GM18861 (cell line): ENCODE data around the gene AQP2.

ENCODE experiments used
- ATAC-seq: cut with Tn5 transposase; IDR thresholded peaks from one replicate; pipeline ENCODE4 v1.9.1; 2021; ENCODE audit not compliant: unreplicated experiment

Gene AQP2

GRCh38 chr12:49954863-49955830 lies 4.6 kb downstream of the AQP2 start:
- no peak for ATAC-seq

- ATAC-seq = no peak
Observed at GRCh38 chr12:49955899-49956662, 5.5 kb downstream of the AQP2 start.

DNA sequence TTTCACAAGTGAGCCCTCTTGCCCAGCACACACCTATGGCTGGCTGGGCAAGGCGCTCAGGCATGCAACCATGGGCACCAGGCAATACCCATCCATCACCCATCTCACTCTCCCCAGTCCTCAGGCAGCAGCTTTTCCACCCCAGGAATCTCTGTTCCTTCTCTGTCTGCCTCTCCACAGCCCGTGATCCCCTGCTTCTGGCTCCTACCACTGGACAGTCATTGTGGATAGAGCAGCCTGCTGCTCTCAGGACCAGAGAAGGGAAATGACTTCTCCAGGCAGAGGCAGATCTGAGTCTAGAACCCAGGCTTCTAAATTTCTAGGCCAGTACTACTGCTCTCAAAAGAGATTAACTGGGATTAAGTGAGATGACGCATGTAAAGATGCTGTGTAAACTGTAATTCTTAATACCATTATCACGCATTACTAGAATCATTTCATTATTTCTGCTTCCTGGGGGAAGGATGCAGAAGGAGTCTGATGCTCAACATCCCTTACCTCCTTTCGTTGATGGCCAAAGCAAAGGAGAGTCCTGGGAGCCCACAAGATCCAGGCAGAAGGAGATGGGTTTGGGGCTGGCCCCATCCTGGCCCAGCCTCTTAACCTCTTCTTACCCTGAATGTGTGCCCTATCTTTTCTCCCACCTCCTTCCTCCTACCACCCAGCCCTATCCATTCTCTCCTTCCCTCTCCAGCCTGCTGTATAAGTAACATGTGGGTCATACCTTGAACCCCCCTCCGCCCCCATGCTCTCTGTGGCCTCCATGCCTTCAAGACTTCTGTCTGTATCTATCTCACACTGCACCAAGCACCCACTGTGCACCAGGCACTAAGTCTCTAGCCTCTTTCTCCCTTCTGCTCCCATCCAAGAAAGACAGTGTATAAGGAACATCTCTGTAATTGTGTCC lies 6.4 kb downstream of the AQP2 start:
- ATAC-seq = no peak

DNA sequence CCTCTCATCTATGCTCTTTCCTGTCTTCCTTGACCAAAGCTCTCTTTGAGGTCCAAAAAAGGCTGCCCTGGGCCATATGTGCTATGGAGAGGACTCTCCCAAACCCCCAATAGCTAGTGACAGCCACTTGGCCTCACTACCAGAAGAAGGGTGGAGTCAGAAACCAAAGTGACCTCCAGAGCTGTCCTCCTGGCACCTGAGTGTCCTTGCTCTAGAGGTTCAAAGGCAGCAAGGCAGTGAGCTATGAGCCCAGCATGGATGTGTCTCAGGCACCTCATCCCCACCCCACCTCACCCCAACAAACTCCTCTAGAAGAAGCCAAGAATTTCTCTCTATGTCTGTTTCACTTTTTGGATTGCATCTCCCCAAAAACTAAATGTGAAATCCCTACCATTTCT lies 7.0 kb downstream of the AQP2 start:
- no peak for ATAC-seq

GRCh38 chr12:49959685-49960473 lies 9.3 kb downstream of the AQP2 start:
- ATAC-seq = no peak

DNA sequence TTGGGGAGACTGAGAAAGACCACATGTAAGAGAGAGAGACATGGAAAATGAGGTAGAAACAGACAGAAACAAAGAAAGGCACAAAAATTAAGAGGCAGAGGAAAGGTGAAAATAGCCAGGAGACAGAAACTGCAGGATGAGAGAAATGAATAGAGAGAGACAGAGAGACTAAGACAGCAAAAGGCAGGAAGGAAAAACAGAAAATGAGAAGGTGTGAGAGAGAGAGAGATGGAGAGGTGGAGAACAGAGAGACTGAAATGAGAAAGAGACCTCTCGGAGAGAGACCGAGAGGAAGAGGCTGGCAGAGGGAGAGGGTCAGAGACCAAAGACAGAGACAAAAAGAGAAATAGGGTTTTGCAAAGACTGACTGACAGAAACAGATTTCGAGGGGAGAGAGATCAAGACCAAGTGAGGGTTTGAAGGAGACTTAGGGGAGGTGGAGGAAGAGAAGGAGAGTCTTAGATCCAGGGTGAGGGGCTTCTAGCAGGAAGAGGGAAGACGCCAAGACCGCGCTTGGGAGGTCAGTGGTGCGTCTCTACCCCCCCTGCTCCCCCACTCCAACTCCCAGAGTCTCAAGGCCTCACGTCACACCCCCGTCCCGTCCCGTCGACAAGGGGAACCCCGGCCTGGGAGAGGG lies 10.1 kb downstream of the AQP2 start:
- no peak for ATAC-seq

- ATAC-seq = no peak
Observed at GRCh38 chr12:49961111-49961922, 10.8 kb downstream of the AQP2 start, which contains the start of gene AQP5. Gene AQP5 (plus strand): TSS chr12:49961872. CDS start chr12:49962018, 146 bp downstream.

- no peak for ATAC-seq
Observed at GRCh38 chr12:49961993-49962764, 11.6 kb downstream of the AQP2 start.

DNA sequence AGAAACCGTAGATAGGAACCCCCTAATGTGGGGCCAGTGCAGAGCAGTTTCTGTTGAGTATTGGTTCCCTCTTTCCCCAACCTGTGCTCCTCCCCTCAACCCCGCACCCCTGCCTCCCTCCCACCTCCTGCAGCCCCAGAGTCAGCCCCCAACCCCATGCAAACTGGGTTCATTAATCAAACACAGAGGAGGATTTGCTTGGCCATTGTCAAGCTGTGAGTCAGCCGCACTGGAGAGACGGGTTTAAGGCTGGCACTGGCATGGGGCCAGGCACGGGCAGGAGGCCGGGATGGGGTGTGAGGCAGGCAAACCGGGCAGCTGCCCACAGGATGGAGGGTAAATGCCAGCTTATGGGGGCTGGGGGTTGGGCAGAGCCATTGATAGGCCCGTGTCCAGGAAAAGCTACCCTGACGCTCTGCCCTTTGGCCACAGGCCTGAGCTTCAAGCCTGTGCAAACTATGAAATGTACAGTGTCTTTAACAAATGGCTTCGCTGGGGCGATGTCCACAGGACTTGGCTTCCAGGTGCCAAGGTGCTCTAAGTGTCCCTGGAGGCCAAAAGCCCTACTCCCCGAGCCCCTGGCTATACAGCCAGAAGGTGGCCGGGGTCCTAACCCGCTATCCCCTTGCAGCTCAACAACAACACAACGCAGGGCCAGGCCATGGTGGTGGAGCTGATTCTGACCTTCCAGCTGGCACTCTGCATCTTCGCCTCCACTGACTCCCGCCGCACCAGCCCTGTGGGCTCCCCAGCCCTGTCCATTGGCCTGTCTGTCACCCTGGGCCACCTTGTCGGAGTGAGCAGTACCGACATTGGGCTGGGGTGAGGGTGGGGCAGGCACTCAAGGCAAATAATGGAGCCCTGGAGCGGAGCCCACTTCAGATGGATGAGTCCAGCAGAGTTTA lies 12.6 kb downstream of the AQP2 start:
- no peak for ATAC-seq

- ATAC-seq = no peak
Observed at GRCh38 chr12:49963976-49964815, 13.7 kb downstream of the AQP2 start.

GRCh38 chr12:49964849-49965624 lies 14.5 kb downstream of the AQP2 start:
- no peak for ATAC-seq

GRCh38 chr12:49965836-49966235 lies 15.3 kb downstream of the AQP2 start:
- ATAC-seq = no peak

DNA sequence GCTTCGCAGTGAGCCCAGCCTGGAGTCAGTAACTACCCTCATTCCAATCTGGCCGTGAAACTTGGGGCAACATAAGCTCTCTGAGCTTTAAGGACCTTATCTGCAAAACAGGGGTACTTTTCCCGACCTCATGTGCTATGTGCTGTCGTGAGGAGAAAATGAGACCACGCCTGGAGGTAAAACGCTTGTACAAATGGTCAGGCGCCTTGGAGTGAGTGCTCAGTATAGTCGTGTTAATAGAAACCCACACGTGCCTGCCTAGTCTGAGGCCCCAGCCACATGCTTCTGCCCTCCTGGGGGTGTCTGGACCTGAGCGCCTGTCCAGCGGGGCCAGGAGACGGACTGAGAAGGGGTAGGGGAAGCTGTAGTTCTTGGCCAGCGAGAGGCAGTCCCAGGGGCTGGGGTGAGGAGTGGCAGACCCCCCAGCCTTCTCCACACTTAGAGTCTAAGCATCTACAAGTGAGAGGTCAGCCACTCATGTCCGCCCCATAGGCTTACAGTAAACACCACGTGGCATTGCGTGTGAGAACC lies 16.0 kb downstream of the AQP2 start:
- ATAC-seq = no peak

DNA sequence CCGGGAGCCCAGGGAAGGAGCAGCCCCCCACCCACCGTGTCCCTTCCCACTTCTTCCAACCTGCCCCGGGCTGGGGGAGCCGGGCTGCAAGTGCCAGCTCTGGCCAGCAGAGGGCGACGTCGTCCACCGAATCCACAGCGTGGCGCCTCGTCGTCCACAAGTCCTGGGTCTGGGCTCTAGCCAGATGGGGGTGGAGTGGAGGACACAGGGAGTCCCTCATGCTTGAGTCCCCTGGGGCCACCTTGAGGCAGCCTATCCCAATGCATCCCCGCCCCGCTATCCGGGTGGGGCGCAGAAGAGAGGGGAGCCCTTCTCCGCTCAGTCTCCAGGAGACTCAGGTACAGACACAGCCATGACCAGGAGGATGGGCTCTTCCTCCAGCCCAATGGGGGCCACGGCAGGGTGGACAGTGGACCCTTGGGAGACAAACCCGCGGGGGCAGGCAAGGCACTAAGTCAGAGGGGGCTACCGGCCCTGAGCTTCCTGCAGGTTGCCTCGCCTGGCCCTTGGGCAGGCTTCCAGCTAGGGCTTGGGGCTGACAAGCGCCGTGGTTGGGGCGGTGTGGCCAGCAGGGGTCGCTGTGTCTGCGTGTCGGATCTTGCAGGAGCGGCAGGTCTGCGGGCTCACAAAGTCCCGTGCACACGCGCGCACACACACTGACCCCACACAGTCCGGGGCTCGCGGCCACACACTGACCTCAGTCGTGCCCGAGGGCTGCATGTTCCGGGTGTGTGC lies 16.7 kb downstream of the AQP2 start:
- no peak for ATAC-seq
